Immature natural killer cell (primary cell): Measurements from ENCODE around the gene SH3D21. TPM values are rescaled to one million over a fixed set of nuclear protein-coding genes. Genes with fewer than 3 reads are reported as not detected.
A peak's percentile ranks its signal among the peaks of the same experiment; 100 is the strongest.

ENCODE experiments used
- DNase-seq, 3 donors: peaks; one replicate each; pipeline ENCODE4 v3.0.0; 2022; ENCODE audit warnings: mixed read lengths in 1 of 3
- H3K27ac Mint-ChIP-seq, 6 donors: one replicate each; pipeline ENCODE4 v1.8.0; 2020; ENCODE audit warnings: mixed read lengths in 6 of 6, mild to moderate bottlenecking in 5 of 6, inconsistent platforms in 4 of 6, moderate library complexity in 3 of 6
- H3K27me3 Mint-ChIP-seq, 3 donors: one replicate each; pipeline ENCODE4 v1.8.0; 2020 to 2021; ENCODE audit warnings: low read depth in 3 of 3, mild to moderate bottlenecking in 3 of 3, mixed read lengths in 3 of 3, moderate library complexity in 3 of 3, inconsistent platforms in 1 of 3
- H3K36me3 Mint-ChIP-seq, 3 donors: one replicate each; pipeline ENCODE4 v1.8.0; 2020; ENCODE audit warnings: mixed read lengths in 3 of 3, inconsistent platforms in 2 of 3, mild to moderate bottlenecking in 2 of 3
- H3K4me1 Mint-ChIP-seq, 2 donors: one replicate each; pipeline ENCODE4 v1.8.0; 2020; ENCODE audit warnings: inconsistent platforms in 2 of 2, mild to moderate bottlenecking in 2 of 2, mixed read lengths in 2 of 2, moderate library complexity in 1 of 2
- H3K4me3 Mint-ChIP-seq, 5 donors: one replicate each; pipeline ENCODE4 v1.8.0; 2020; ENCODE audit warnings: mild to moderate bottlenecking in 5 of 5, mixed read lengths in 5 of 5, inconsistent platforms in 3 of 5, moderate library complexity in 3 of 5
- H3K9me3 Mint-ChIP-seq, 6 donors: one replicate each; pipeline ENCODE4 v1.8.0; 2020; ENCODE audit warnings: mild to moderate bottlenecking in 6 of 6, mixed read lengths in 6 of 6, inconsistent platforms in 4 of 6, moderate library complexity in 3 of 6
- polyA plus RNA-seq, 3 donors: library from polyadenylated mRNA; unstranded; fragments of 300-500 nt; fragmentation: Illumina TruSeq; gene quantifications; one replicate each; pipeline ENCODE4 v1.2.3, GENCODE V29; 2021

The SH3D21 gene
- polyA plus RNA-seq, 3 donors from 2014 or later, result 0.26 to 0.96 TPM; not detected in 1

DNA sequence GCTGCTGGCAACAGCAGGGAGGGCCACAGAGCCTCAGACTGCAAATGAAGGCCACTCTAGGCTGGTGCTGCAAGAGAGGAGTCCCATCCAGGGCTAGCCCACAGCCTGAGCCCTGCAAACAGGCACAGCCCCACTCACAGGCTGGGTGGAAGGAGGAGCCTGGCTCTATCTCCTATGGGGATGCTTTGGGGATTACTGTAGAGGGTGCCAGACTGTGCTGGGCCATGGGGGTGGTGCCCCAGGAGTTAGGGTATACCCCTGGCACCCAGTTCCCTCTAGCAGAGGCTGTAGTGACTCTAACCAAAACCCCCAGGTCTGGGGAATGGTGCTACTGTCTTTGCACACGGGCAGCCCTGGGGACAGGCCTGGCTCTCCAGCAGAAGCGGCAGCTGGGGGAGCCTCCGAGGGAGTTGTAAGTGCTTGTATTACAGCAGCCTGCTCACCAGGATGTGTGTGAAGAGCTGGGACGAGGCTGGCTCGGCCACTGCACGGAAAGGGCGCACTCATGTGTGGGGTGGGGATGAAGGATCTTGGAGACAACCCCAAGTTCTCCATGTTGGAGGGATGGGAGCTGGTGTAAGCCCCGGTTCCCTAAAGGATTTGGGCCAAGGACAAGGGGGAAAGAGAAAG is 40.7 kb downstream of the SH3D21 start:
- H3K27ac Mint-ChIP-seq, result peak overlapping the region in 1 of 6 donors; percentile 26
- peaks cover 10 to 21% (median 15%) of the 10 kb centered on the region in 3 donors for H3K36me3 Mint-ChIP-seq
- peaks cover 14 to 18% of the 10 kb centered on the region in 2 donors for H3K4me1 Mint-ChIP-seq
- no peaks in the 10 kb centered on the region for H3K9me3 Mint-ChIP-seq
- no peak overlapping the region for H3K4me3 Mint-ChIP-seq
- no peak for DNase-seq
- peaks cover 0 to 3% (median 3%) of the 10 kb centered on the region in 3 donors for H3K27me3 Mint-ChIP-seq

DNA sequence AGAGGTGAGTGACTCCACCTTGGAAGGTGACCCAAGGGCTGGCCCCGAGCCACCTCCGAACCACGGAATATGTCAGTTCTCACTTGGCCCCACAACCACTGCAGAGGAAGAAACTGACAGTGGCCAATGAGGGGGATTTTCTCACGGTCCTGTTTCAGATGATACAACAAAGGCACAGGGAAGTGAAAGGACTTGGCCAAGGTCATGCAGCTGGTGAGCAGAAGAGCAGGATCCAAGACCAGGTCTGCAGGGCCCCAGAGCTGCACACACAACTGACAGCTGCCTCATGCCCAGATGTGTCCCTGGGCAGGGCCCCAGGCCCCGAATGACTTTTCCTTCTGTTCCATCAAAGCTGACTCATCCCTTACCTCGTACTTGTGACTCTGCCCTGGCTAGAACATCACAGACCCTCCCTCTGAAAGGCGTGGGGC is 43.1 kb downstream of the SH3D21 start:
- Mint-ChIP-seq H3K4me1 (peaks cover 16 to 19% of the 10 kb centered on the region in 2 donors), H3K27me3 (peaks cover 0 to 3% (median 2%) of the 10 kb centered on the region in 3 donors), H3K9me3 (no peaks in the 10 kb centered on the region), H3K27ac (no peak overlapping the region), H3K36me3 (peaks cover 12 to 28% (median 15%) of the 10 kb centered on the region in 3 donors), H3K4me3 (no peak overlapping the region)
- DNase-seq, result no peak

DNA sequence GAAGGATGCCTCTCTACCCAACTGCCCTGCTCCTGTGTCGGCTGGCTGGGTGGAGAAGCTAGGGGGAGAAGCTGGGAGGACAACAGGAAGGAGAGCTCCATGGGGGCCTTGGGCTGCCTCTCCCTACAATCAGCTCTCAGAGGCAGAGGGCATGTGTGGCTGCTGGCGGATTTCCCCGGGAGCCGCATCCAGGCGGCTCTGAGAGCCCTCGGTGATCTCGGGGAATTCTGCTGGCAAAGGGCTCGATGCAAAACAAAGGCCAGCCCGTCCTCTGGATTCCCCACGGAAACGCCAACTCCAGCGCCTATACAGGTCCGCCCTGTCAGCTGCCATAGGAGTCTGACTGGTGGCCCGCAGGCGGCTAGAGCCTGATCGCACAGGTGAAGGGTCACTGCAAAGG is 43.7 kb downstream of the SH3D21 start:
- H3K27me3 Mint-ChIP-seq, result peaks cover 0 to 2% (median 0%) of the 10 kb centered on the region in 3 donors
- H3K4me1 Mint-ChIP-seq, result peaks cover 16 to 19% of the 10 kb centered on the region in 2 donors
- no peak overlapping the region for H3K4me3 Mint-ChIP-seq
- no peak for DNase-seq
- H3K9me3 Mint-ChIP-seq, result no peaks in the 10 kb centered on the region
- peaks cover 15 to 32% (median 15%) of the 10 kb centered on the region in 3 donors for H3K36me3 Mint-ChIP-seq
- H3K27ac Mint-ChIP-seq, result peak overlapping the region in 2 of 6 donors; percentile 28 to 86

DNA sequence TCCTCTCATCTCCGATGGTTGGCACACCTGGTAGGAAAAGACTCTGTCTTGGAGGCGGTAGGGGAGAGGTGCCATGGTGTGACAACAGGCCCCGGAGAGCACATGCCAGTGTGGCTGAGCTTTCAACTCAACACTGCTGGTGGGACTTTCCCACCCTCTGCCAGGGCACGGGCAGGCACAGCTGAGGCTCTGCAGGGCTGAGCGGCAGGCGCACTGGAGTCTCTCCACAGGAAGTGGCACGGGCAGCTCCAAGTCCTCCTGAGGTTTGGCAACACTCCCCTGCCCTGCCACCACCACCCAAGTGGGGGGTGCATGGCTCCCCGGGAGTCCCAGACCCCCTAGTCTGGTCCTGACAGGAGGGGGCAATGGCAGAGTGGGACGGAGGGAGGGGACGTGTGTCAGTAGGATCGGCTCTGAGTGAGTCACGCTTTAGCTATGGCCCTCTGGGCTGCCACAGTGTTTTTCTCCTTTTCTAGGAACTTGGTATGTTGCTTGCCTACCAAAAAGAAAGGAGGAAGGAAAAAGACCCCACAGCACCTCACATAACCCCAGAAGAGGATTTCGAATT is 44.6 kb downstream of the SH3D21 start:
- peak overlapping the region in 3 of 5 donors; percentile 15 to 43 (median 29) for H3K4me3 Mint-ChIP-seq
- peak; percentile 24 to 44 (median 42) for DNase-seq

DNA sequence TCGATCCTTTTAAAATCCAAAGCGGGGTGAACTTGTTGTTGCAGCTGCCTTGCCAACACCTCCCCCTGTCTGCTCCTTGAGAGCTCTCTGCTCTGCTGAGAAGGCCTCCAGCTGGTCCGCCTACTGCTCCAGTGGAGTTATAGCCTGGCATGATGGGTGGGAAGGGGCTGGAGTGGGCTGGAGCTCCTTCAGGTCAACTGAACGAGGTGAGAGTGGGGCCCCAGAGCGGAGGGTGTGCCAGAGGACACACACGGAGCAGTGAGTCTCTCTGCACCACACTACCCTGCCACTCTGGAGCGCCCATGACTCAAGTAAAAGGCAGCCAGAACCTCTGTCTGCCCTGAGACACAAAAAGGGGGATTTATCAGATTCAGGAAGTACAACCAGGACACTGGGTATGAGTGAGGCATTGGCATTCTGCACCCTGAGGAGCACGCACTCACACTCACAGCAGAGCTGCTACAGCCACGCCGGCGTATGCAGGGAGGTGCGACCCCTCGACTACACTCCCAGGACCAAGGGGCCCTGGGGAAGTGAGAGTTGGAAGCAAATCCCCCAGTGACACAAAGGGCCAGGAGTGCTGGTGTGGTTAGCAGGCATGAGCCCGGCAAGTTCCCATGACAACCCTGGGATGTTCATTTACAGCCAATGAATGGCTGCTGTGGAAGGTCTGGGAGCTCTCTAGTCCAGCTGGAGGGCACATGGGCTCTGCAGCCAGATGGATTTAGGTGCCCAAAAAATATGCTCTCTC is 45.2 kb downstream of the SH3D21 start:
- peaks cover 16 to 19% of the 10 kb centered on the region in 2 donors for H3K4me1 Mint-ChIP-seq
- peak overlapping the region in 3 of 6 donors; percentile 14 to 84 (median 17) for H3K27ac Mint-ChIP-seq
- H3K4me3 Mint-ChIP-seq, result no peak overlapping the region
- no peaks in the 10 kb centered on the region for H3K9me3 Mint-ChIP-seq
- H3K27me3 Mint-ChIP-seq, result peaks cover 0 to 2% (median 0%) of the 10 kb centered on the region in 3 donors
- no peak for DNase-seq
- H3K36me3 Mint-ChIP-seq, result peaks cover 15 to 31% (median 15%) of the 10 kb centered on the region in 3 donors

More for the DNA sequence above, 44.6 kb downstream of the SH3D21 start:
- peaks cover 0 to 2% (median 0%) of the 10 kb centered on the region in 3 donors for H3K27me3 Mint-ChIP-seq
- H3K36me3 Mint-ChIP-seq, result peaks cover 15 to 31% (median 15%) of the 10 kb centered on the region in 3 donors
- H3K9me3 Mint-ChIP-seq, result no peaks in the 10 kb centered on the region
- peaks cover 16 to 19% of the 10 kb centered on the region in 2 donors for H3K4me1 Mint-ChIP-seq
- H3K27ac Mint-ChIP-seq, result peak overlapping the region; percentile 67 to 86 (median 82)

DNA sequence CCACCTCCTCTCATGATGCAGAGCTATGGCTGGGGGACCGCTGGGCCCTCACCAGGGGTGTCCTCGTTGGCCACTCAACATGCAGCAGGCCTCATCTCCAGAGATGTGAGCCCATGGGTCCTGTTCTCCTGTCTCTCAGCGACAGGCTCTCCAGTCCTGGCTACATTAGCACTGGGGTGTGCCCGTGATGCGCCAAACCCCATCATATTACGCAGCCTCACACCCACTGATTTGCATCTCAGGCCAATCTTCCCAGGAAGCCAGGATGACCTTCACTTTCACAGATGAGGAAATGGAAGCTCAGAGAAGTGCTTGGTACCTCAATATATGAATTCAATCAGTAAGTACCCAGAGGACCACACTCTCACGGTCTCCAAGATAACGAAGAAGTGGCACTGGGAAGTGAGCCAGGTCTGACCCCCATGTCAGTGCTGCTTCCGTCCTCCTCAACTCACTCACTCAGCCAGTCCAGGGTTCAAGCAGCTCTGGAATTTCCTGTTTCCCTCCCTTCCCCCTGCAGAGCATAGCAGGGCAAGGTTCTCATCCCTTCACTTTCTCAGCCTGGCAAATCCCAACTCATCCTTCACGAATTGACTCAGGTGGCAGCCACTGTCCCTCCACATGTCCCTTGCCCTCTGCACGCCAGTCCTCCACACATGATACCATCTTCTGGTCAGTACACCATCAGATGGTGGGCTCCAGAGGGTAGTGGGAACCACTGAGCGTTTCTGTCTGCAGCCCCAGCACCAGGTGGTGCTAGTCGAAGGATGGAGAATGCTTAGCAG is 46.1 kb downstream of the SH3D21 start:
- H3K9me3 Mint-ChIP-seq, result no peaks in the 10 kb centered on the region
- DNase-seq, result no peak
- H3K27me3 Mint-ChIP-seq, result peaks cover 0 to 2% (median 0%) of the 10 kb centered on the region in 3 donors
- H3K4me1 Mint-ChIP-seq, result peaks cover 16 to 19% of the 10 kb centered on the region in 2 donors
- peak overlapping the region in 4 of 6 donors; percentile 28 to 68 (median 36) for H3K27ac Mint-ChIP-seq
- H3K36me3 Mint-ChIP-seq, result peaks cover 14 to 32% (median 16%) of the 10 kb centered on the region in 3 donors
- H3K4me3 Mint-ChIP-seq, result no peak overlapping the region

DNA sequence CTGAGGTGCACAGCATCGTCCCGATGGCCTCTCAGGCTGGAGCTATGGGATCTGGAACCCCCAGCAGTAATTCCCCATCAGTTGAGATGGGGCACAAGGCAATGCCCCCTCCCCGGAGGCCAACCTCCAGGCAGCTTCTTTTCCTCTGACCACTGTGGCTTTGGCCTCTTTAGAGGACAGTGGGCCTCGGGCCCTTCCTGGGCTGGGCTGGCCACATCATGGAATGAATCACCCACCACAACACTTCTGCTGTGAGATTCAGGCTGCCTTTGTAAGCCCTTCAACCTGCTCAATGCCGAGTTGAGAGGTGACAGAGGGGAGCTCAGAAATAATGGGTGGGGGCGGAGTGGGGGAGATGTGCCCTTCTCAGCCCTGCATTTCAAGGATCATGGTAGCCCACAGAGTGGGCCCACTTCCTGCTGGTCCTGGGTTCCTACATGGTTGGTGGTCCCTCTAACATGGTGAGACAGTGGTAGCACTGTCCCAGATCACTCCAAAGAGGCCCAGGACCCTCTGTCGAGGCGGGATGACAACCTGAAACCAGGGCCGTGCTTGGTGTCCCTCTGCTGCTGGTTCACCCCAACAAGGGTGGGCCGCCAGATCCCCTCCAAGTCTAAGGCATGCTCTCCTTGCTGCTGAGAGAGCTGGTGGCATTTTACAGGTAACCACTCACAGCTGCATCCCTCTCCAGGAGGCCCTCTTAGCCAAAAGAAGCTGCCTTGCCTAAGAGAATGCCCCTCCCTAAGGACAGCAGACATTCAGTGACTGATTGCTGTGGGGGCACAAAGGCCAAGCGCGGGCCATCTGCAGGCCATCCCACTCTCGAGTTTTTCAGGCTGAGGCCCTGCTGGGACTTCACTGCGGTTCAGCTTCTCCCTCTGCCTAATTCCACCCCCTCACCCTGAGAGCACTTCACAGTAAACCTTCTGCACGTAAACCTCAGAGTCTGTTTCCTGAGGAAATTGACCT is 47.0 kb downstream of the SH3D21 start:
- no peaks in the 10 kb centered on the region for H3K9me3 Mint-ChIP-seq
- no peak overlapping the region for H3K4me3 Mint-ChIP-seq
- H3K4me1 Mint-ChIP-seq, result peaks cover 16 to 19% of the 10 kb centered on the region in 2 donors
- peaks cover 0 to 4% (median 0%) of the 10 kb centered on the region in 3 donors for H3K27me3 Mint-ChIP-seq
- no peak for DNase-seq
- H3K36me3 Mint-ChIP-seq, result peaks cover 9 to 28% (median 12%) of the 10 kb centered on the region in 3 donors
- H3K27ac Mint-ChIP-seq, result peak overlapping the region in 3 of 6 donors; percentile 28 to 68 (median 39)

DNA sequence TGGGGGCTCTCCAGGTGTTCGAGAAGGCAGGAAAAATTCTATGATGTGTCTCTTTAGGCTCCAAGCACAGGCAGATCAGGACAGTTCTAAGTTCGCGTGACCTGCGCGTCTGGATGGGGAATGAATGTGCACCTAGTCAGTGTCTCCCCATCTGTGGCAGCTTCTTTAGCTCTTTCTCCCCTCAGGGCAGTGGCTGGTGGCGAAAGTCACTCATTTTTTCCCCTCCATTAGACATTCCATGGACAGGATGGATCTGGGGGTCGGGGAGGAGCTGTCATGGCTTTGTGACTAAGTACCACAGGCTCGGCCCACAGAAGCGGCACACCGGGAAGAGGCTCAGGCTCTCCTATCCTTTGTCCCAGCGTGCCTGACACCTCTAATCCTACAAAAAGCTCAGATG is 48.3 kb downstream of the SH3D21 start:
- peaks cover 16 to 19% of the 10 kb centered on the region in 2 donors for H3K4me1 Mint-ChIP-seq

DNA sequence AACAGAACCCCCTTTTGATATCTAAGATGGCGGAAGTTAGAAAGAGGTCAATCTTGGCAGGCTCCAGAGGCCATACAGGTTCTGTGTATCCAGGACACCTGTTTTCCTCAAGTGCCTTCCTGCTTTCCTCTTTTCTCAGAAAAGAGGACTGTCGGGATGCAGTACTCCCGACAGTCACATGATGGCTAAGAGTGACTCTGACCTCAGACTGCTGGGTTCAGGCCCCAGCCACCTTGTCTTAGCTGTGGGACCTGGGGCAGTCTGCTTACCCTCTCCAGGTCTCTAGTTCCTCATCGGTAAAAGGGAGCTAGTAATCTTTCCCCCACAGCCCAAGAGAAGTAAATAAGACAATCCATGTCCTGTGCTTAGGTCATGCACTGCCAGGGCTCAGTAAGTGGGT is 49.6 kb downstream of the SH3D21 start:
- peaks cover 9 to 19% of the 10 kb centered on the region in 2 donors for H3K4me1 Mint-ChIP-seq
- no peak overlapping the region for H3K4me3 Mint-ChIP-seq
- H3K9me3 Mint-ChIP-seq, result no peaks in the 10 kb centered on the region
- DNase-seq, result no peak
- H3K27me3 Mint-ChIP-seq, result peaks cover 0 to 6% (median 0%) of the 10 kb centered on the region in 3 donors
- H3K36me3 Mint-ChIP-seq, result peaks cover 9 to 33% (median 10%) of the 10 kb centered on the region in 3 donors
- H3K27ac Mint-ChIP-seq, result peak overlapping the region in 2 of 6 donors; percentile 60 to 61

More for the DNA sequence above, 48.3 kb downstream of the SH3D21 start:
- DNase-seq, result no peak
- Mint-ChIP-seq H3K36me3 (peaks cover 5 to 26% (median 10%) of the 10 kb centered on the region in 3 donors), H3K27me3 (peaks cover 0 to 6% (median 0%) of the 10 kb centered on the region in 3 donors), H3K9me3 (no peaks in the 10 kb centered on the region), H3K27ac (peak overlapping the region in 1 of 6 donors; percentile 28), H3K4me3 (no peak overlapping the region)

DNA sequence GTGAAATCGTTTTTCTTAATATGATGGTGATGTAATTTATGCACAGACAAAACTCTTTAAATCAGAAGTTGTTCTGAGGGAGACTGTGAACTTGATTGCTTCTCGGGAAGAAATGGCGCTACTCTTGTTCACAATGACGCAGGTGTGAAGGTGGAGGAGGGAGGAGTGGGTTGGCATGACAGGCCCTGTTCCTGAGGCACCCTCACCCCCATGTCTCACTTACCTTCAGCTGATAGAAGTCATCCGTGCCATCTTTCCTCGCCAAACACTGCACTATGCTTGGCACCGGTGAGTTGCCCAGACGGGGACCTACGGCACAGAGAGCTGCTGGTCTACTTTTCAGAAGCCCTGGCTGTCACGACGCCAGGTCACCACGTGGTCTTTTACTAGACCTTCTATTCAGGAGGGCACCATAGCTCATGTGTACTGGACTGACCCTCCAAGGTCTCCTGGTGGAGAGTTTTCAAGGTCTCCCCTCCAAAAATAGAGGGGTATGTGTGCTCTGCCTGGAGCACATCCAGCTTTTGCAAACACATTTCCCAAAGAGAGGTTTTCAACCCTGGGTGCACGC is 52.4 kb downstream of the SH3D21 start:
- H3K36me3 Mint-ChIP-seq, result peaks cover 9 to 40% (median 10%) of the 10 kb centered on the region in 3 donors
- H3K4me3 Mint-ChIP-seq, result no peak overlapping the region
- H3K9me3 Mint-ChIP-seq, result no peaks in the 10 kb centered on the region
- peaks cover 0 to 7% of the 10 kb centered on the region in 2 donors for H3K4me1 Mint-ChIP-seq
- peak overlapping the region in 1 of 6 donors; percentile 24 for H3K27ac Mint-ChIP-seq
- DNase-seq, result no peak
- peaks cover 0 to 6% (median 2%) of the 10 kb centered on the region in 3 donors for H3K27me3 Mint-ChIP-seq

DNA sequence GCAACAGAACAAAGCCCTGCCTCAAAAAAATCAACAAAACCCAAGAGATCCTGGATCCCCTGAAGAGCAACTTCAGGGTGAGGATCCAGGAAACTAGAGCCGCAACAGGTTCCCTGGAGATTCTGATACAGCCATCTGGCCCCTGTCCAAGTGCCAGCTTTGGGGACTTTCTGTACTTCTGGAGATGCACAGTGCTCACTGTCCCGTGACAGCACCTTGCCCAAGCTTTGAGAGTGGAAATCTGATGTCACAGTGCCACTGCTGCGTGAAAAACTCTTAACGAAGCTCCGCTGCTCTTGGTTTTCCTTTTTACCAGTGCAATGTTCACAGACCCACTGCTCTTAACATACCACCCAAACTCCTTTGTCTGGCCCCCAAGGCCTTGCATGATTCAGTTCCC is 53.2 kb downstream of the SH3D21 start:
- H3K4me1 Mint-ChIP-seq, result peaks cover 0 to 7% of the 10 kb centered on the region in 2 donors
- DNase-seq, result no peak
- peaks cover 7 to 38% (median 10%) of the 10 kb centered on the region in 3 donors for H3K36me3 Mint-ChIP-seq
- H3K9me3 Mint-ChIP-seq, result no peaks in the 10 kb centered on the region
- no peak overlapping the region for H3K4me3 Mint-ChIP-seq
- H3K27me3 Mint-ChIP-seq, result peaks cover 0 to 6% (median 2%) of the 10 kb centered on the region in 3 donors
- peak overlapping the region in 3 of 6 donors; percentile 26 to 40 (median 36) for H3K27ac Mint-ChIP-seq
